MM.1S (cell line): ENCODE results near the gene LGALS12.

ENCODE experiments used
- DNase-seq: peaks from one replicate; pipeline ENCODE4 v3.0.0-alpha.2; 2015
- H2AFZ ChIP-seq: fragments of 300-600 bp; sonication (generic); 2 replicates; pipeline ENCODE4 v1.6.0; 2016; ENCODE audit warnings: antibody characterized with exemption, low read length
- H3F3A ChIP-seq: fragments of 300-600 bp; sonication (generic); 2 replicates; pipeline ENCODE4 v1.6.1; 2016; ENCODE audit warnings: mild to moderate bottlenecking, antibody characterized with exemption, low read length, moderate library complexity, mixed read lengths; ENCODE audit not compliant: insufficient read depth
- H3K27ac ChIP-seq: fragments of 300-600 bp; sonication (generic); 2 replicates; pipeline ENCODE4 v1.5.1; 2016; ENCODE audit warnings: mild to moderate bottlenecking, low read length
- H3K27me3 ChIP-seq: fragments of 300-600 bp; sonication (generic); replicated peaks from 2 replicates; pipeline ENCODE4 v1.6.0; 2016; ENCODE audit warnings: low read length; ENCODE audit not compliant: insufficient read depth
- H3K36me3 ChIP-seq: fragments of 300-600 bp; sonication (generic); replicated peaks from 2 replicates; pipeline ENCODE4 v1.6.1; 2016; ENCODE audit warnings: mild to moderate bottlenecking, low read length, mixed read lengths; ENCODE audit not compliant: insufficient read depth
- H3K4me1 ChIP-seq: fragments of 300-600 bp; sonication (generic); 2 replicates; pipeline ENCODE4 v1.6.1; 2016; ENCODE audit warnings: low read length, mixed read lengths
- H3K4me2 ChIP-seq: fragments of 300-600 bp; sonication (generic); 2 replicates; pipeline ENCODE4 v1.6.0; 2016; ENCODE audit warnings: low read depth, low read length
- H3K4me3 ChIP-seq: fragments of 300-600 bp; sonication (generic); 2 replicates; pipeline ENCODE4 v1.5.1; 2016; ENCODE audit warnings: low read length, mixed read lengths
- H3K79me2 ChIP-seq: fragments of 300-600 bp; sonication (generic); 2 replicates; pipeline ENCODE4 v1.6.1; 2016; ENCODE audit warnings: mixed run types, low read length, mixed read lengths
- H3K9ac ChIP-seq: fragments of 300-600 bp; sonication (generic); 2 replicates; pipeline ENCODE4 v1.6.1; 2016; ENCODE audit warnings: low read length, mixed read lengths
- H3K9me2 ChIP-seq: fragments of 300-600 bp; sonication (generic); replicated peaks from 2 replicates; pipeline ENCODE4 v1.6.1; 2016; ENCODE audit warnings: mild to moderate bottlenecking, low read length, mixed read lengths; ENCODE audit not compliant: insufficient read depth
- H3K9me3 ChIP-seq: fragments of 300-600 bp; sonication (generic); replicated peaks from 2 replicates; pipeline ENCODE4 v1.6.1; 2016; ENCODE audit warnings: mild to moderate bottlenecking, low read length, mixed read lengths; ENCODE audit not compliant: insufficient read depth
- H4K20me1 ChIP-seq: fragments of 300-600 bp; sonication (generic); 2 replicates; pipeline ENCODE4 v1.6.1; 2016; ENCODE audit warnings: mild to moderate bottlenecking, low read length, moderate library complexity, mixed read lengths; ENCODE audit not compliant: insufficient read depth
- CTCF ChIP-seq: fragments of 300-600 bp; sonication (generic); IDR thresholded peaks from 2 replicates; pipeline ENCODE4 v1.5.1; 2016; ENCODE audit warnings: antibody characterized with exemption, low read length, mixed read lengths
- EZH2 ChIP-seq: fragments of 300-600 bp; sonication (generic); optimal IDR thresholded peaks from 2 replicates; pipeline ENCODE3; 2017; ENCODE audit warnings: low read depth, mild to moderate bottlenecking, antibody characterized with exemption, low read length, mixed read lengths
- EZH2phosphoT487 ChIP-seq: fragments of 300-600 bp; sonication (generic); IDR thresholded peaks from 2 replicates; pipeline ENCODE4 v1.6.1; 2018; ENCODE audit warnings: antibody characterized with exemption, low read length

The LGALS12 gene

GRCh38 chr11:63478896-63479295 lies 27.0 kb upstream of the LGALS12 start:
- Histone ChIP-seq H3K4me2 (no peak overlapping the region), H3K27ac (no peak overlapping the region), H3K79me2 (no peaks in the 10 kb centered on the region), H3K27me3 (no peaks in the 10 kb centered on the region), H3K9me2 (no peaks in the 10 kb centered on the region), H2AFZ (no peak overlapping the region), H3K4me1 (no peaks in the 10 kb centered on the region), H3K4me3 (no peak overlapping the region), H4K20me1 (no peaks in the 10 kb centered on the region), H3F3A (no peaks in the 10 kb centered on the region), H3K9me3 (no peaks in the 10 kb centered on the region), H3K9ac (no peak overlapping the region), H3K36me3 (no peaks in the 10 kb centered on the region)
- DNase-seq: peak; percentile 68
- no peak for TF ChIP-seq EZH2phosphoT487
- peak; percentile 88 for TF ChIP-seq CTCF
- no peak for TF ChIP-seq EZH2

- Histone ChIP-seq H3K9me2 (no peaks in the 10 kb centered on the region), H3F3A (no peaks in the 10 kb centered on the region), H3K4me2 (no peak overlapping the region), H4K20me1 (no peaks in the 10 kb centered on the region), H3K4me3 (no peak overlapping the region), H3K79me2 (no peaks in the 10 kb centered on the region), H3K27me3 (no peaks in the 10 kb centered on the region), H3K4me1 (no peaks in the 10 kb centered on the region), H3K36me3 (no peaks in the 10 kb centered on the region), H3K9me3 (no peaks in the 10 kb centered on the region), H2AFZ (no peak overlapping the region), H3K27ac (no peak overlapping the region), H3K9ac (no peak overlapping the region)
- no peak for DNase-seq
- TF ChIP-seq CTCF (no peak), EZH2phosphoT487 (no peak), EZH2 (no peak)
Observed at GRCh38 chr11:63480039-63480438, 25.8 kb upstream of the LGALS12 start.

- Histone ChIP-seq H2AFZ (no peak overlapping the region), H3K9me2 (no peaks in the 10 kb centered on the region), H3K27me3 (no peaks in the 10 kb centered on the region), H4K20me1 (no peaks in the 10 kb centered on the region), H3K4me3 (no peak overlapping the region), H3K36me3 (no peaks in the 10 kb centered on the region), H3K27ac (no peak overlapping the region), H3K9ac (no peak overlapping the region), H3K4me1 (no peaks in the 10 kb centered on the region), H3K4me2 (no peak overlapping the region), H3K9me3 (no peaks in the 10 kb centered on the region), H3F3A (no peaks in the 10 kb centered on the region), H3K79me2 (no peaks in the 10 kb centered on the region)
- no peak for DNase-seq
- no peak for TF ChIP-seq EZH2
- TF ChIP-seq EZH2phosphoT487: no peak
- TF ChIP-seq CTCF: no peak
Observed at GRCh38 chr11:63485777-63486176, 20.1 kb upstream of the LGALS12 start.

- TF ChIP-seq EZH2 (no peak), EZH2phosphoT487 (no peak), CTCF (no peak)
- H3K36me3 ChIP-seq: no peaks in the 10 kb centered on the region
- no peaks in the 10 kb centered on the region for H3K9me3 ChIP-seq
- no peak for DNase-seq
- no peaks in the 10 kb centered on the region for H4K20me1 ChIP-seq
- no peaks in the 10 kb centered on the region for H3K27me3 ChIP-seq
- H3K27ac ChIP-seq: no peak overlapping the region
- H3F3A ChIP-seq: no peaks in the 10 kb centered on the region
- no peak overlapping the region for H3K4me2 ChIP-seq
- H3K9ac ChIP-seq: no peak overlapping the region
- H3K79me2 ChIP-seq: no peaks in the 10 kb centered on the region
- no peak overlapping the region for H3K4me3 ChIP-seq
- H2AFZ ChIP-seq: no peak overlapping the region
- no peaks in the 10 kb centered on the region for H3K9me2 ChIP-seq
- H3K4me1 ChIP-seq: no peaks in the 10 kb centered on the region
Observed at GRCh38 chr11:63488789-63489188, 17.1 kb upstream of the LGALS12 start.
